Raji (cell line): ENCODE data around the gene CHI3L2.

ENCODE experiments used
- POLR2A ChIP-seq: IDR thresholded peaks from 2 replicates; pipeline ENCODE4 v1.6.1; 2011; ENCODE audit warnings: low read depth, low read length, control low read depth; ENCODE audit not compliant: insufficient read depth

Gene CHI3L2

GRCh38 chr1:111227434-111227833 is at the start of gene CHI3L2:
Gene CHI3L2 (plus strand): TSS chr1:111227713. CDS start chr1:111227730, 17 bp downstream.
- TF ChIP-seq POLR2A, result no peak

- no peak for TF ChIP-seq POLR2A
Measured at GRCh38 chr1:111179968-111180533, 47.5 kb upstream of the CHI3L2 start.

GRCh38 chr1:111182052-111182451 is 45.5 kb upstream of the CHI3L2 start:
- no peak for TF ChIP-seq POLR2A

GRCh38 chr1:111183308-111184069 is 44.0 kb upstream of the CHI3L2 start:
- no peak for TF ChIP-seq POLR2A

GRCh38 chr1:111184663-111185062 is 42.9 kb upstream of the CHI3L2 start:
- TF ChIP-seq POLR2A, result no peak

GRCh38 chr1:111190931-111191451 is 36.5 kb upstream of the CHI3L2 start:
- TF ChIP-seq POLR2A, result no peak

- TF ChIP-seq POLR2A, result no peak
Measured at GRCh38 chr1:111191496-111191895, 36.0 kb upstream of the CHI3L2 start.

- no peak for TF ChIP-seq POLR2A
Measured at GRCh38 chr1:111192074-111192473, 35.4 kb upstream of the CHI3L2 start.

- TF ChIP-seq POLR2A, result no peak
Measured at GRCh38 chr1:111192658-111193519, 34.6 kb upstream of the CHI3L2 start.

GRCh38 chr1:111193712-111194480 is 33.6 kb upstream of the CHI3L2 start:
- TF ChIP-seq POLR2A, result no peak

- no peak for TF ChIP-seq POLR2A
Measured at GRCh38 chr1:111195002-111195684, 32.4 kb upstream of the CHI3L2 start.

- TF ChIP-seq POLR2A, result no peak
Measured at GRCh38 chr1:111196213-111196612, 31.3 kb upstream of the CHI3L2 start.

- 0 out of 2 replicates have a peak, but pooled peaks have one; percentile 24 for TF ChIP-seq POLR2A
Measured at GRCh38 chr1:111197598-111198284, 29.8 kb upstream of the CHI3L2 start.

- no peak for TF ChIP-seq POLR2A
Measured at GRCh38 chr1:111198836-111199235, 28.7 kb upstream of the CHI3L2 start.

- TF ChIP-seq POLR2A, result no peak
Measured at GRCh38 chr1:111199329-111199728, 28.2 kb upstream of the CHI3L2 start.
